HG02763 (cell line): ENCODE data around the gene KRT81.
"Not testable (repeated sequence)": the region's sequence is repeated elsewhere in the genome, so short reads cannot be mapped to it uniquely, and the experiment has no call there.

Source experiments
- ATAC-seq: cut with Tn5 transposase; IDR thresholded peaks from one replicate; pipeline ENCODE4 v1.9.1; 2021; ENCODE audit warnings: mild to moderate bottlenecking, moderate library complexity; ENCODE audit not compliant: unreplicated experiment

The KRT81 gene

GRCh38 chr12:52245259-52245961 lies 45.9 kb downstream of the KRT81 start:
- no peak for ATAC-seq

- no peak for ATAC-seq
Observed at GRCh38 chr12:52244615-52244994, 46.7 kb downstream of the KRT81 start.

DNA sequence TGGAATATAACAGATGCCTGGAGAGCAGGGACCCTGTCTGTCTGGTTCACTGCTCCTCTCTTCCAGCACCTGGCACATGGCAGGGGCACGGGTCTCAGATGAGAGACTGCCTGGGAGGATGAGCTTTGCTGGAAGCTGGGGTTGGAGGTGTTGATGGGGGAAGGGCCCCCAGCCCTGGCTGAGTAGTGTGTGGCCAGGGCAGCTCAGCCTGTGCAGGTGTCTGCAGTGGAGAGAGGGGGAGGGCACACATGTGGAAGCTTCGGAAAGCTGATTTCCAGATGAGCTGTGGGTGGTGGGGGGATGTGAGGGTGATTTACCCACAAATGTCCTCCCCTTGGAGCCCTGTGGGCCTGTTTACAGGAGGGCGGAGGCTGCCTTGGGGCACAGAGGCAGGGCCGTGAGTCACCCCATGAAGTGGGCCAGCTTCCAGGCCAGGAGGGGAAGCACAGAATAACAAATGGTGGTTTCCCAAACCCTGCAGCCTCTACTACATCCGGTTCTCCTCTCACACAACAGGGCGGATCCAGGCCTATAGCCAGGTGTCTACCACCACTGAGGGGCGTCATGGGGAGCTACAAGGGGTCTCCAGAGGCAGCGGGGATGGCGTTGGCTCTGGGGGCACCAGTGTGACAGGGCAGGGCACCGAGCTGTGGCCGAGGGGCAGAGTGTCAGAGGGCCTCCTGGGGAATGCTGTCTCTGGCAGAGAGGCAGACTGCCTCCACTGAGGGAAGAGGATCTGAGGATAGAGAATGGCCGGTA lies 47.3 kb downstream of the KRT81 start:
- ATAC-seq, result peak; percentile 81

- ATAC-seq, result no peak
Observed at GRCh38 chr12:52243259-52243855, 48.0 kb downstream of the KRT81 start.

GRCh38 chr12:52242442-52243258 lies 48.7 kb downstream of the KRT81 start:
- ATAC-seq, result no peak

DNA sequence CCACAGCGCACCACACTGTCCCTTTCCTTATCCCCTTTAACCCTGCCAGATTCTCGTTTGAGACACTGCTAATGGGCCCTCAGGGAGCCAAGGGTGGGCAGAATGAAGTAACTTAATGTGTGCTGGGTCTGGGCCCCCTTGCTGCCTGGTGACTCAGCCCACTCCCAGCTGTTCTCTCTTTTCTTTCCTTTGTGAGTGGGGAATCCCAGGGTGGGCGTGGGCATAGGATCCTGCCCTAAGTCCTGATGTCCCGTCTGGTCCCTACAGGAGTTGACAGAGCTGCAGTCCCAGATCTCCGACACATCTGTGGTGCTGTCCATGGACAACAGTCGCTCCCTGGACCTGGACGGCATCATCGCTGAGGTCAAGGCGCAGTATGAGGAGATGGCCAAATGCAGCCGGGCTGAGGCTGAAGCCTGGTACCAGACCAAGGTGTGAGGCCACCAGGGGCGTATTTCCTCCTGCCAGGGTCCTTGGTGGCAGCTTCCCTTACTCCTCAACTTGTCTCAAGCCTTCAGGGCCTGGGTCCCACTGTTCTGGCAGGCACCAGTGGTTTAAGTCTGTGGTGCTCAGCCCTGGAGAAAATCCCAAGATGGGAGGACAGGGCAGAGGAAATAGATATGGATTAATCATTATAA lies 50.0 kb downstream of the KRT81 start:
- no peak for ATAC-seq

DNA sequence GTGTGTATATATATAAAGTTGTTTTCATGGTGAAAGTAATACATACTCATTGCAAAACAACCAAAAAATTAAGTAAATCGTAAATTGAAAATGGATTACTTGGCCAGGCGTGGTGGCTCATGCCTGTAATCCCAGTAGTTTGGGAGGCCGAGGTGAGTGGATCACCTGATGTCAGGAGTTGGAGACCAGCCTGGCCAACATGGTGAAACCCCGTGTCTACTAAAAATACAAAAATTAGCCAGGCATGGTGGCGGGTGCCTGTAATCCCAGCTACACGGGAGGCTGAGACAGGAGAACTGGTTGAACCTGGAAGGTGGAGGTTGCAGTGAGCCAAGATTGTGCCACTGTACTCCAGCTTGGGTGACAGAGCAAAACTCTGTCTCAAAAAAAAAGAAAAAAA lies 51.1 kb downstream of the KRT81 start:
- ATAC-seq, result not testable (repeated sequence)

GRCh38 chr12:52239767-52240166 lies 51.6 kb downstream of the KRT81 start:
- no peak for ATAC-seq

DNA sequence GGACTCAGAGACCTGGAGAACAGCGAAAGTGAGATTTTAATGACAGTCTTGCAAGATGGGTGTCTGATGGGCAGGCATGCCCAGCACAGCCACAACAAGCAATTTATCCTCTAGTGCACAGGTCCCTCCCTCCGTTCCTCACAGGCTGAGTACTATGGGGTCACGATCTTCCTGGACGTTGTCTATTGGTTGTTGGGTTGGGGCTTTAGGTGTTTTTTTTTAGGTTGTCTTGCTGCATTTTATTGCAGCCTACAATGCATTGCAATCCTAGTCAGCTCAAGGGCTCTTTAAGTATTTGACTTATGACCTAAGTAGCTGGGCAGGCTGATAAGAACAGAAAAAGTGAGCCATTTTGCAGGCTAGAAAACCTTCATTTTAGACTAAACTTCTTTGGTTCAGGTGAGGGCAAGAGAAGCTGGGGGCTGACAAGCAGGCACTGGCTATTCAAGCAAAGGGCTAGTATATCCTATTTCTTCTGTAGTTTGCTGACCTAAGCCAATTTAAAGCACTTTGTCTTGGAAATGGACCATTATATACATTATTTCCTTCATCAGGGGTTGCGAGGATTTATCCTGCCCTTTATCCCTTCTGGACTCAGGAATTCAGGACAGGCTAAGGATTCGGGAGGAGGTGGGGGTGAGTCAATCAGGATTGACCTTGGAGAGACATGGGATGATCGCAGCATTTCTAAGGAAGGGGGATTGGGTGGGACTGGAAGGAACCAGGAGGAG lies 52.3 kb downstream of the KRT81 start:
- ATAC-seq, result no peak

DNA sequence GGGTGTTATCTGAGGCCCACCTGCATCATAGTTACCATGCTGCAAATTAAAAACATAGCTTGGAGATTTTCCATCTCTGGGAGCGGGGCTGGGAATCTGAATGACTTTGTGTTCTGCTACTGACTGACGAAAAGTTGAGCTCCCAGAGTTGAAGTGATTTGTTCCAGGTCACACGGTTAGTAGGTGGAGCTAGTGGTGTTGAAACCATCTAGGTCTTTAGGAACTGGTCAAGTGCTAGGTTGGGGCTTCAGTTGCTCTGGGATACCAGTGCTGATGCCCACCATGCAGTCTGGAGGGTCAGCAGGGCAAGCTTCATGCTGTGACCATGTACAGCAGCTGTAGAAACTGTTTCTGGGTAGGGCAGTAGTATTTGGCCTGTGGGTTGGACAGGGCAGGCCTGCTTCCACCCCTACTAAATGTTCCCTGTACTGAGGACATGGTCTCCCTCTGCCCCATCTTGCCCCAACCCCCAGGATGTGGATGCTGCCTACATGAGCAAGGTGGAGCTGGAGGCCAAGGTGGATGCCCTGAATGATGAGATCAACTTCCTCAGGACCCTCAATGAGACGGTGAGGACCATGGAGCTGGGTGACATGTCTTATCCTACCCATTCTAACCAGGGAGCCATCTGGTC lies 53.0 kb downstream of the KRT81 start:
- no peak for ATAC-seq

DNA sequence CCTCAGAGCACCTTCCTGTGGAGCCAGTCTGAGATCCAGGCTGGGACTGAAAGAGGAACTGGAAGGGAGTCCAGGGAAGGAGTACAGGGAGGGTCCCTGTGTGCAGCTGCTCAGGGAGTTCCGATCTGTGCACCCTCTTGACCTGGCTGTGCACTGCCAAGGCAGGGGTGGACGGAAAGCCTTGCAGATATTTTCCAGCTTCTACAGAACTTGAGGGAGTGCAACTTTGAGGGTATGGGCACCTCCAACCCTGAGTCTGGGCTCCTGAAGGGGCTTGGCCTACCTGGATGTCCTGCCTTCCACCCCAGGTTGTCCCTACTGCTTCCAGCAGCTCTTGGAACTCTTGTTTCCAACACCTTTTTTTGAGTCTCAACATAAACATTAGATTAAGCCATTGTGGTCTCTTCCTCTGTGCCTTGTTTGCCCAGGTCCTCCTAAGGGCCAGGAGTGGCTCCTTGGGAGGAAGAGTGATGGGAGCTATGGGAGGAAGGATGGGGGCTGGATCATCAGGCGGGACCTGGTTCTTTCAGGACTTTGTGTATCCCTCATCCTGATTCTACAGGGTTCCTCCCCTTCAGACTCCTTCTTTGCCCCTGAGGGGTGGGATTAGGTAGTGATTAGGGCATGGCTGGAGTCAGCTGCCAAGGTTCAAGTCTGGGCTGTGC lies 54.8 kb downstream of the KRT81 start:
- no peak for ATAC-seq
